ENCODE results near the gene MCEMP1. TPM values are rescaled to one million over a fixed set of nuclear protein-coding genes. Genes with fewer than 3 reads are reported as not detected.

Gene MCEMP1
- polyA plus RNA-seq, 3 donors = 79.4 to 122 (median 104) TPM

DNA sequence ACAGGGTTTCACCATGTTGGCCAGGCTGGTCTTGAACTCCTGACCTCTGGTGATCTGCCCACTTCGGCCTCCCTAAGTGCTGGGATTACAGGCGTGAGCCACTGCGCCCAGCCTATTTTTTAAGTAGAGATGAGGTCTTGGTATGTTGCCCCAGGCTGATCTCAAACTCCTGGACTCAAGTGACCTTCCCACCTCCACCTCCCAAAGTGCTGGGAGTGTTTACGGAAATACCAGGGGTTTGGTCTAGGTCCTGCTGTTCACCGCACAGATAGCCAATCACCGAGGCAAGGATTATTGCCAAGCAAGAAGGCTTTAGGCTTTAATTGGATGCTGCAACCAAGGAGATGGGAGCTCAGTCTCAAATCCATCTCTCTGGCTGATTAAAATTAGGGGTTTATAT lies 43.5 kb downstream of the MCEMP1 start:
- 100% methylated on average over 2 of the region's 6 CpGs for WGBS (ENCODE audit: insufficient coverage)
- no peak overlapping the region for H3K4me3 ChIP-seq (replicated peaks in 1 of 3; ENCODE audit: low read depth in 2 of 3, low read length in 3 of 3)
- no peak overlapping the region for H3K4me2 ChIP-seq (replicated peaks; ENCODE audit: extremely low read depth, low read length, poor library complexity, severe bottlenecking)
- peaks cover 3 to 14% (median 11%) of the 10 kb centered on the region in 7 donors for H3K9me3 Mint-ChIP-seq
- TF ChIP-seq, protein P1, sequence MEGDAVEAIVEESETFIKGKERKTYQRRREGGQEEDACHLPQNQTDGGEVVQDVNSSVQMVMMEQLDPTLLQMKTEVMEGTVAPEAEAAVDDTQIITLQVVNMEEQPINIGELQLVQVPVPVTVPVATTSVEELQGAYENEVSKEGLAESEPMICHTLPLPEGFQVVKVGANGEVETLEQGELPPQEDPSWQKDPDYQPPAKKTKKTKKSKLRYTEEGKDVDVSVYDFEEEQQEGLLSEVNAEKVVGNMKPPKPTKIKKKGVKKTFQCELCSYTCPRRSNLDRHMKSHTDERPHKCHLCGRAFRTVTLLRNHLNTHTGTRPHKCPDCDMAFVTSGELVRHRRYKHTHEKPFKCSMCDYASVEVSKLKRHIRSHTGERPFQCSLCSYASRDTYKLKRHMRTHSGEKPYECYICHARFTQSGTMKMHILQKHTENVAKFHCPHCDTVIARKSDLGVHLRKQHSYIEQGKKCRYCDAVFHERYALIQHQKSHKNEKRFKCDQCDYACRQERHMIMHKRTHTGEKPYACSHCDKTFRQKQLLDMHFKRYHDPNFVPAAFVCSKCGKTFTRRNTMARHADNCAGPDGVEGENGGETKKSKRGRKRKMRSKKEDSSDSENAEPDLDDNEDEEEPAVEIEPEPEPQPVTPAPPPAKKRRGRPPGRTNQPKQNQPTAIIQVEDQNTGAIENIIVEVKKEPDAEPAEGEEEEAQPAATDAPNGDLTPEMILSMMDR (IDR thresholded peaks at IDR 0.05) = no peak
- no peak overlapping the region for H3K9ac ChIP-seq (ENCODE audit: insufficient read depth, low read length, poor library complexity, severe bottlenecking)
- H3K36me3 ChIP-seq (replicated peaks in 1 of 2; ENCODE audit: control insufficient read depth in 1 of 2, insufficient read depth in 2 of 2, low read length in 2 of 2) = no peaks in the 10 kb centered on the region
- no peak overlapping the region for H2AFZ ChIP-seq (ENCODE audit: insufficient read depth, low read depth, low read length, poor library complexity, severe bottlenecking)
- no peaks in the 10 kb centered on the region for H3K27me3 ChIP-seq (ENCODE audit: control insufficient read depth in 2 of 2, insufficient read depth in 2 of 2, low read length in 2 of 2)
- H3K27ac ChIP-seq (ENCODE audit: low read depth in 1 of 2, low read length in 2 of 2) = no peak overlapping the region
- no peak for DNase-seq
- intact Hi-C loops (cut with micrococcal nuclease) = no loop called here
- H3K4me3 Mint-ChIP-seq = no peak overlapping the region
- H3K79me2 ChIP-seq (ENCODE audit: insufficient read depth, low read length) = no peaks in the 10 kb centered on the region
- no peak overlapping the region for H3K27ac Mint-ChIP-seq
- H3K27me3 Mint-ChIP-seq (ENCODE audit: low read depth in 3 of 3) = peaks cover 0 to 4% (median 3%) of the 10 kb centered on the region in 3 donors
- H3K4me1 ChIP-seq (ENCODE audit: control insufficient read depth in 1 of 2, insufficient read depth in 2 of 2, low read length in 2 of 2) = peaks cover 14% of the 10 kb centered on the region in 2 donors
- peaks cover 0 to 7% of the 10 kb centered on the region in 2 donors for H3K36me3 Mint-ChIP-seq
- peaks cover 6 to 7% of the 10 kb centered on the region in 2 donors for H3K9me3 ChIP-seq (replicated peaks in 1 of 2; ENCODE audit: control insufficient read depth in 1 of 2, insufficient read depth in 1 of 2, low read length in 2 of 2)
- no peaks in the 10 kb centered on the region for H4K20me1 ChIP-seq (ENCODE audit: insufficient read depth, low read length)
- H3K4me1 Mint-ChIP-seq = peaks cover 25% of the 10 kb centered on the region

DNA sequence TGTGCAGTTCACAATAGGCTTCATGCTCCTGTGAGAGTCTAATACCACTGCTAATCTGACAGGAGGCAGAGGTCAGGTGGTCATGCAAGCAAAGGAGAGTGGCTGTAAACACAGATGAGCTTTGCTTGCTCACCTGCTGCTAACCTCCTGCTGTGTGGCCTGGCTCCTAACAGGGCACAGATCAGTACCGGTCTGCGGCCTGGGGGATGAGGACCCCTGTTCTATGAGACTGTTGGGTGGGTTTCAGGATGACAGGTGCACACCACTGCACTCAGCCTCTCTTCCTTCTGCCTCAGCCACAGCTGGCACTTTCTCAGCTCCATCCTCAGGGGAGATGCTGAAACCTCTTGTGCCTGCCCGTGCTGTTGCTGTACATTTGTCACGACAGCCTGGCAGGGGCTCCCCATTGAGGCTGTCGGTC lies 45.4 kb downstream of the MCEMP1 start:
- H3K27ac Mint-ChIP-seq = no peak overlapping the region
- peaks cover 0 to 11% (median 2%) of the 10 kb centered on the region in 7 donors for H3K9me3 Mint-ChIP-seq
- no peak overlapping the region for H3K9ac ChIP-seq (ENCODE audit: insufficient read depth, low read length, poor library complexity, severe bottlenecking)
- H3K9me3 ChIP-seq (replicated peaks in 1 of 2; ENCODE audit: control insufficient read depth in 1 of 2, insufficient read depth in 1 of 2, low read length in 2 of 2) = no peaks in the 10 kb centered on the region
- H3K4me2 ChIP-seq (replicated peaks; ENCODE audit: extremely low read depth, low read length, poor library complexity, severe bottlenecking) = no peak overlapping the region
- H3K4me1 Mint-ChIP-seq = peaks cover 16% of the 10 kb centered on the region
- peaks cover 0 to 3% (median 1%) of the 10 kb centered on the region in 3 donors for H3K27me3 Mint-ChIP-seq (ENCODE audit: low read depth in 3 of 3)
- no peak overlapping the region for H3K27ac ChIP-seq (ENCODE audit: low read depth in 1 of 2, low read length in 2 of 2)
- H3K4me1 ChIP-seq (ENCODE audit: control insufficient read depth in 1 of 2, insufficient read depth in 2 of 2, low read length in 2 of 2) = peaks cover 6 to 7% of the 10 kb centered on the region in 2 donors
- TF ChIP-seq, protein P1 (IDR thresholded peaks at IDR 0.05) = no peak
- H3K79me2 ChIP-seq (ENCODE audit: insufficient read depth, low read length) = no peaks in the 10 kb centered on the region
- no peaks in the 10 kb centered on the region for H4K20me1 ChIP-seq (ENCODE audit: insufficient read depth, low read length)
- no peak overlapping the region for H2AFZ ChIP-seq (ENCODE audit: insufficient read depth, low read depth, low read length, poor library complexity, severe bottlenecking)
- H3K4me3 Mint-ChIP-seq = no peak overlapping the region
- H3K36me3 Mint-ChIP-seq = peaks cover 0 to 2% of the 10 kb centered on the region in 2 donors
- DNase-seq = no peak
- H3K4me3 ChIP-seq (replicated peaks in 1 of 3; ENCODE audit: low read depth in 2 of 3, low read length in 3 of 3) = no peak overlapping the region
- no peaks in the 10 kb centered on the region for H3K36me3 ChIP-seq (replicated peaks in 1 of 2; ENCODE audit: control insufficient read depth in 1 of 2, insufficient read depth in 2 of 2, low read length in 2 of 2)
- 87% methylated on average over 4 of the region's 5 CpGs for WGBS (ENCODE audit: insufficient coverage)
- intact Hi-C loops (cut with micrococcal nuclease) = no loop called here
- H3K27me3 ChIP-seq (ENCODE audit: control insufficient read depth in 2 of 2, insufficient read depth in 2 of 2, low read length in 2 of 2) = no peaks in the 10 kb centered on the region
